Astrocyte of the spinal cord (primary cell): ENCODE data around the gene TTC19.
A peak's percentile ranks its signal among the peaks of the same experiment; 100 is the strongest.

Experiments
- DNase-seq: peaks from one replicate; pipeline ENCODE4 v3.0.0; 2011; ENCODE audit warnings: low read depth, low spot score
- H3K4me3 ChIP-seq: 2 replicates; pipeline ENCODE4 v1.5.1; 2011; ENCODE audit warnings: low read depth, mild to moderate bottlenecking, low read length, moderate library complexity
- in situ Hi-C: cut with HindIII; loops from 2 replicates; pipeline ENCODE4 v1.10.0; 2017; ENCODE audit warnings: low sequenced_read_pairs
- TF ChIP-seq, protein P1 (sequence below): IDR thresholded peaks from 2 replicates; pipeline ENCODE4 v1.5.1; 2012; ENCODE audit warnings: low read depth, mild to moderate bottlenecking, low read length, inconsistent platforms

The TTC19 gene

DNA sequence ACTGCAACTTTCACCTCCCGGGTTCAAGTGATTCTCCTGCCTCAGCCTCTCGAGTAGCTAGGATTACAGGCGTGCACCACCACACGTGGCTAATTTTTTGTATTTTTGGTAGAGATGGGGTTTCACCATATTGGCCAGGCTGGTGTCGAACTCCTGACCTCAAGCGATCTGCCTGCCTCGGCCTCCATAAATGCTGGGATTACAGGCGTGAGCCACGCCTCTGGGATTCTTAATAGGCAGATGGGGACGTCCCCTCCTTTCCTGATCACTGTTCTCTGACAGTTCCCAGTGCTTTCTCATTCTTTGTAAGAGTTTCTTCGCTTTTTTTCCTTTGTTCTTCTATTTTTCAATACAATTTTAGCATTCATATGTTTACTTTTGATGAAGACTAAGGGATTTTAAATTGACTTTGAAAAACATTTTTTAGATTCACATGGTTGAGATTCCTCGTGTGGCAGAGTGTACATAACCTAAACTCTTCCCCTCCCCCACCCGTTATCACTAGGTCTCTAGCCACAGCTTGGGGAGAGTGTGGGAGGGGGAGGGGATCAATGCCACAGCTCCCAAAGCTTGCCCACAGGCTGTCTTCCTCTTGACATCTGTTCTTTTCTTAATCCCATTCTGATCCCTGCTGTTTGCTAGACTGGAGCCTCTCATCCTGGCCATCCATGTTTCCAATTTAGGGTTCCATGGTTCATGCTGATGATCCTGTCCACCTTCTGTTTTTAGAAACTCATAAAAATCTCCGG, 43.7 kb upstream of the TTC19 start:
- DNase-seq: no peak
- H3K4me3 ChIP-seq: no peak overlapping the region
- TF ChIP-seq, protein P1, sequence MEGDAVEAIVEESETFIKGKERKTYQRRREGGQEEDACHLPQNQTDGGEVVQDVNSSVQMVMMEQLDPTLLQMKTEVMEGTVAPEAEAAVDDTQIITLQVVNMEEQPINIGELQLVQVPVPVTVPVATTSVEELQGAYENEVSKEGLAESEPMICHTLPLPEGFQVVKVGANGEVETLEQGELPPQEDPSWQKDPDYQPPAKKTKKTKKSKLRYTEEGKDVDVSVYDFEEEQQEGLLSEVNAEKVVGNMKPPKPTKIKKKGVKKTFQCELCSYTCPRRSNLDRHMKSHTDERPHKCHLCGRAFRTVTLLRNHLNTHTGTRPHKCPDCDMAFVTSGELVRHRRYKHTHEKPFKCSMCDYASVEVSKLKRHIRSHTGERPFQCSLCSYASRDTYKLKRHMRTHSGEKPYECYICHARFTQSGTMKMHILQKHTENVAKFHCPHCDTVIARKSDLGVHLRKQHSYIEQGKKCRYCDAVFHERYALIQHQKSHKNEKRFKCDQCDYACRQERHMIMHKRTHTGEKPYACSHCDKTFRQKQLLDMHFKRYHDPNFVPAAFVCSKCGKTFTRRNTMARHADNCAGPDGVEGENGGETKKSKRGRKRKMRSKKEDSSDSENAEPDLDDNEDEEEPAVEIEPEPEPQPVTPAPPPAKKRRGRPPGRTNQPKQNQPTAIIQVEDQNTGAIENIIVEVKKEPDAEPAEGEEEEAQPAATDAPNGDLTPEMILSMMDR: no peak
- in situ Hi-C loops: no loop called here

DNA sequence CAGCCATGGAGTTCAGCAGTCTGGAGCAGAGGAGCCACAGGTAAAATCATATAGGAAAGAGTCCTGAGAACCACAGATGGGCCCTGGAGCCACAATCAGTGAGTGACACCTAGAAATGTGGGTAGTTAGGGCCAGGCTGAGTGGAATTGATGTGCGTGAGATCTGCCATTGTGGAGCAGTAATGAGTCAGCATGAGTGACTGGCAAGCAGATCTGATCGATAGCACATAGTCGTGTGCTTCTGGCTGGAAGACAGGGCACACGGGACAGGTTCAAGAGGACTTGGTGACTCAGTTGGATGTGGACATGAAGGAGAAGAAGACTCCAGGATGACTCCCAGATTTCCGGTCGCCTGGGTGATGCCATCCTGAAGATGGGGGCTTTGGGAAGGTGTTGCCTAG, 42.4 kb upstream of the TTC19 start:
- no peak for DNase-seq
- TF ChIP-seq, protein P1: no peak
- H3K4me3 ChIP-seq: no peak overlapping the region
- in situ Hi-C loops: no loop called here

DNA sequence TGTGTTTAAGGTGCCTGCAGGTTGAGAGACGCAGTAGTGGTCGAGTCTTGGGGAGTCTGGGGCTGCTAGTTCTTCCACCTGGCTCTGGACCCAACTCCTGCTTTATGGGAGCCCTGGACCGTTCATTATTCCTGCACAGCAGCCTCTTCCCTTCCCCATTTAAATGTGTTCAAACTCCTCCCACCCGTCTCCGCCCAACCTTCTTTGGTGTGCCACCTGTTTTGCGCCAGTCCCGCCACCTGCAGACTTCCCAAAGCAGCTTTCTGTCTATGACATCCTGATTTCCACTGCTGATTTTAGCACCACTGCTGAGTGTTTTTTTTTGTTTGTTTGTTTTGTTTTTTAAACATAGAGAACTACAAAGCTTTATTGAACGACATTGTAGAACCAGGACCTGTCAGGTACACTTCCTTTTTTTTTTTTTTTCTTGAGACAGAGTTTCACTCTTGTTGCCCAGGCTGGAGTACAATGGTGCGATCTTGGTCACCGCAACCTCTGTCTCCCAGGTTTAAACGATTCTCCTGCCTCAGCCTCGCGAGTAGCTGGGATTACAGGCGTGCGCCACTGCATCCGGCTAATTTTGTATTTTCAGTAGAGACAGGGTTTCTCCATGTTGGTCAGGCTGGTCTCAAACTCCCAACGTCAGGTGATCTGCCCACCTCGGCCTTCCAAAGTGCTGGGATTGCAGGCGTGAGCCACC, 41.9 kb upstream of the TTC19 start:
- no peak for DNase-seq
- H3K4me3 ChIP-seq: no peak overlapping the region
- in situ Hi-C loops: no loop called here
- TF ChIP-seq, protein P1: no peak

DNA sequence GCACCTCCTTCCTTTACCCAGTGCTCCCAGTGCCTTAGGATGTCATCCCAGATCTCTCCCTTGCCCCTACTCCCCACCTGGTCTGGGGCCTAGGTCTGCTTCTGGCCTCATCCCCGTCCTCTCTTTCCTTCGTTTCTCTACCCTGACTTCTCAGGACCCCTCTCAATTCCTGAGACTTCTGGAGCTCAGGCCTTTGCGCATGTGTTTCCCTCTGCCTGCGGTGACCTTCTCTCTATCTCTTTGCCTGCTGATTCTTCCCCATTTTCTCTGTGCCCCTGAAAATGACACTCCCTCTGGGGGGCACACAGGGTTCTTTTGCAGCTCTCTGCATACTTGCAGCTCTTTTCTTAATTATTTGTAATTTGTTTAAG, 41.2 kb upstream of the TTC19 start:
- TF ChIP-seq, protein P1: no peak
- no peak for DNase-seq
- no peak overlapping the region for H3K4me3 ChIP-seq
- in situ Hi-C loops: no loop called here

DNA sequence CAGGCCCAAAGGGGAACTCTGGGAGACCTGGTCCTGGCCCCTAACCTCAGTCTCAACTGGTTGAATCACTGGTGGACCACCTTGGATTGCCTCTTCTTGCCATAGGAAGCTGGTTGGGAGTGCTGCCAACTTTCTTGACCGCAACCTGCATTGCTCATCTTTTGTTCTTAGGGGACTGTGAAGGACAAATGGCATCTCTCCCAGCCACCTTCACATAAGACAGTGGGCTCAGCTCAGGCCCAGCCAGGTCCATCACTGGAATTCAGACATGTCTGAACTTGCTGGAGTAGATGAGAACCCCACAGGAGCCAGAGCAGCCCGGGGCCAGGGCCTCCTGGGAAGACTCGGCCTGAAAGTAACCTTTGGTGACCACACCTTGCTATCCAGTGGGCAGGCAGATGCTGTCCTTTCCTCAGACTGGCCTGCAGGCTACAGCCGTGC, 35.9 kb upstream of the TTC19 start:
- TF ChIP-seq, protein P1: no peak
- in situ Hi-C loops: no loop called here
- no peak overlapping the region for H3K4me3 ChIP-seq
- peak; percentile 85 for DNase-seq

DNA sequence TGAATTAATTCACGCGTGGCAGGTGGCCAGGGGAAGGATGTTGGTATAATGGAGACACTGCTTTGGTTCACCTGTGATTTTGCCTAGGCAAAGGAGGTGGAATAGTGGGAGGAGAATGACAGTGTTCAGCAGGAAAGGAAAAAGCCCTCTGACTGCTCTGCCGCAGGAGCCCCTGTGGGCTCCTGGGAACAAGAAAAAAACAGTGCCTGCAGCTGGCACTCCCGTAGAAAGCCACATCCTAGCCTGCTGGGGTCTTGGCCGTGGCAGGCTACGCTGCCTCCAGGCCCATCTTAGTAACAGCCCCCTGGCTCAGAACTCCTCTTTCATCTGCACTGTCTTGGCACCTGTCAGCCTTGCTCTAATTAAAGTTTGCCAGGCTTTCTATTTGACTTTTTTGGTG, 34.1 kb upstream of the TTC19 start:
- TF ChIP-seq, protein P1: no peak
- in situ Hi-C loops: no loop called here
- no peak overlapping the region for H3K4me3 ChIP-seq
- no peak for DNase-seq
